ENCODE results near the gene CBR3. TPM values are rescaled to one million over a fixed set of nuclear protein-coding genes. Genes with fewer than 3 reads are reported as not detected.
"Not testable (repeated sequence)": the region's sequence is repeated elsewhere in the genome, so short reads cannot be mapped to it uniquely, and the experiment has no call there.

Gene CBR3
- polyA plus RNA-seq, 1 of the 3 experiments (the other 2 are of a cell fraction), result 6.7 TPM

DNA sequence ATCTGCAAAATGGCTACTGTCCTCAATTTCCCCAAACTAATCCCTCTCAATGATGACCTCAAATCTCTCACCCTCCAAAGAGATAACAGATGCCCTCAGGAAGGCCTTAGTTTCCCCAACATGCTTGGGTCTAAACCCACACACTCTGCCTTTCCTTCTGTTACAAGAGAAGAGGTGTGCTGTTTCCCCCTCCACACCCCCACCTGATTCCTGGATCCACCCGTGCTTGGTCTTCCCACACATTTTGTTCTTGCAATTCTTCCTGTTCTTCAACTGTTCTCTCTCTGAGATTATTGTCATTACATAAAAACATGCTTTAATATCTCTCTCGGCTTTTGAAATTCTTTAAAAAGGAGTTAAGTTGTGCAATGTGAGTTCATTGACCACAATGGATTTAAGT is 5.7 kb upstream of the CBR3 start:
- Histone ChIP-seq H4K20me1 (ENCODE audit: insufficient read depth) (no peaks in the 10 kb centered on the region), H3F3A (replicated peaks; ENCODE audit: insufficient read depth) (peaks cover 4% of the 10 kb centered on the region), H3K9me2 (no peaks in the 10 kb centered on the region), H3K36me3 (replicated peaks in 1 of 2; ENCODE audit: control insufficient read depth in 1 of 2, insufficient read depth in 2 of 2, low read length in 1 of 2) (no peaks in the 10 kb centered on the region), H3K79me2 (ENCODE audit: insufficient read depth) (peaks cover 5% of the 10 kb centered on the region; the same call in 1 of the 2 replicates), H3K9me3 (no peaks in the 10 kb centered on the region), H3K4me1 (ENCODE audit: control insufficient read depth in 1 of 2, insufficient read depth in 2 of 2, low read depth in 1 of 2, low read length in 1 of 2) (no peaks in the 10 kb centered on the region), H3K9ac (no peak overlapping the region), H3K4me3 (ENCODE audit: low read depth in 2 of 2, low read length in 1 of 2) (no peak overlapping the region), H3K4me2 (no peak overlapping the region), H3K27me3 (ENCODE audit: insufficient read depth) (no peaks in the 10 kb centered on the region), H2AFZ (ENCODE audit: low read depth) (no peak overlapping the region), H3K27ac (ENCODE audit: low read depth in 2 of 2, low read length in 1 of 2) (no peak overlapping the region)
- TF ChIP-seq TCF12 (IDR thresholded peaks at IDR 0.05) (no peak), ELF1 (IDR thresholded peaks at IDR 0.05) (no peak)
- TF ChIP-seq, protein P1, sequence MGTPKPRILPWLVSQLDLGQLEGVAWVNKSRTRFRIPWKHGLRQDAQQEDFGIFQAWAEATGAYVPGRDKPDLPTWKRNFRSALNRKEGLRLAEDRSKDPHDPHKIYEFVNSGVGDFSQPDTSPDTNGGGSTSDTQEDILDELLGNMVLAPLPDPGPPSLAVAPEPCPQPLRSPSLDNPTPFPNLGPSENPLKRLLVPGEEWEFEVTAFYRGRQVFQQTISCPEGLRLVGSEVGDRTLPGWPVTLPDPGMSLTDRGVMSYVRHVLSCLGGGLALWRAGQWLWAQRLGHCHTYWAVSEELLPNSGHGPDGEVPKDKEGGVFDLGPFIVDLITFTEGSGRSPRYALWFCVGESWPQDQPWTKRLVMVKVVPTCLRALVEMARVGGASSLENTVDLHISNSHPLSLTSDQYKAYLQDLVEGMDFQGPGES (IDR thresholded peaks at IDR 0.05; ENCODE audit: low read depth, low read length), result no peak
- ChIA-PET CTCF (no interaction called here), POLR2A (no interaction called here)
- DNase-seq, result no peak
- 96% methylated on average over 2 of the region's 2 CpGs for WGBS (ENCODE audit: low lambda C conversion rate)

DNA sequence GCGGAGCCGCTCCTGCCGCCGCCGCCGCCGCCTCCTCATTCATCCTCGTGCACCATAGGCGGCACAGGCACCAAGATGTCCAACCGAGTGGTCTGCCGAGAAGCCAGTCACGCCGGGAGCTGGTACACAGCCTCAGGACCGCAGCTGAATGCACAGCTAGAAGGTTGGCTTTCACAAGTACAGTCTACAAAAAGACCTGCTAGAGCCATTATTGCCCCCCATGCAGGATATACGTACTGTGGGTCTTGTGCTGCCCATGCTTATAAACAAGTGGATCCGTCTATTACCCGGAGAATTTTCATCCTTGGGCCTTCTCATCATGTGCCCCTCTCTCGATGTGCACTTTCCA is 4.5 kb upstream of the CBR3 start:
- H3K9me3 ChIP-seq; H3K27ac ChIP-seq (ENCODE audit: low read depth in 2 of 2, low read length in 1 of 2); POLR2A ChIA-PET; CTCF ChIA-PET; H3K36me3 ChIP-seq (replicated peaks in 1 of 2; ENCODE audit: control insufficient read depth in 1 of 2, insufficient read depth in 2 of 2, low read length in 1 of 2); H2AFZ ChIP-seq (ENCODE audit: low read depth); H3K27me3 ChIP-seq (ENCODE audit: insufficient read depth); H3K9me2 ChIP-seq; H3K4me1 ChIP-seq (ENCODE audit: control insufficient read depth in 1 of 2, insufficient read depth in 2 of 2, low read depth in 1 of 2, low read length in 1 of 2); H3K4me2 ChIP-seq; H3K9ac ChIP-seq; H3F3A ChIP-seq (replicated peaks; ENCODE audit: insufficient read depth); H3K79me2 ChIP-seq (ENCODE audit: insufficient read depth); DNase-seq; H4K20me1 ChIP-seq (ENCODE audit: insufficient read depth): not testable (repeated sequence)
- 54% methylated on average over 9 of the region's 18 CpGs for WGBS (ENCODE audit: low lambda C conversion rate)
- H3K4me3 ChIP-seq (ENCODE audit: low read depth in 2 of 2, low read length in 1 of 2), result peak overlapping the region in 1 of 2 experiments; percentile 32; a peak in 1 of 4 replicates

DNA sequence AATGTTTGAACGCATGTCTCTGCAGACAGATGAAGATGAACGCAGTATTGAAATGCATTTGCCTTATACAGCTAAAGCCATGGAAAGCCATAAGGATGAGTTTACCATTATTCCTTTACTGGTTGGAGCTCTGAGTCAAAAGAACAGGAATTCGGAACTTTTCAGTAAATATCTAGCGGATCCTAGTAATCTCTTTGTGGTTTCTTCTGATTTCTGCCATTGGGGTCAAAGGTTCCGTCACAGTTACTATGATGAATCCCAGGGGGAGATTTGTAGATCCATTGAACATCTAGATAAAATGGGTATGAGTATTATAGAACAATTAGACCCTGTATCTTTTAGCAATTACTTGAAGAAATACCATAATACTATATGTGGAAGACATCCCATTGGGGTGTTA is 4.0 kb upstream of the CBR3 start:
- H3K36me3 ChIP-seq (replicated peaks in 1 of 2; ENCODE audit: control insufficient read depth in 1 of 2, insufficient read depth in 2 of 2, low read length in 1 of 2); H3K9me2 ChIP-seq; H3K9me3 ChIP-seq; H2AFZ ChIP-seq (ENCODE audit: low read depth); H3K79me2 ChIP-seq (ENCODE audit: insufficient read depth); CTCF ChIA-PET; H3K4me1 ChIP-seq (ENCODE audit: control insufficient read depth in 1 of 2, insufficient read depth in 2 of 2, low read depth in 1 of 2, low read length in 1 of 2); H3K4me2 ChIP-seq; H3K9ac ChIP-seq; H3K27ac ChIP-seq (ENCODE audit: low read depth in 2 of 2, low read length in 1 of 2); H3K27me3 ChIP-seq (ENCODE audit: insufficient read depth); H4K20me1 ChIP-seq (ENCODE audit: insufficient read depth); DNase-seq; H3K4me3 ChIP-seq (ENCODE audit: low read depth in 2 of 2, low read length in 1 of 2); POLR2A ChIA-PET; H3F3A ChIP-seq (replicated peaks; ENCODE audit: insufficient read depth): not testable (repeated sequence)
- 92% methylated on average over 5 of the region's 5 CpGs for WGBS (ENCODE audit: low lambda C conversion rate)

DNA sequence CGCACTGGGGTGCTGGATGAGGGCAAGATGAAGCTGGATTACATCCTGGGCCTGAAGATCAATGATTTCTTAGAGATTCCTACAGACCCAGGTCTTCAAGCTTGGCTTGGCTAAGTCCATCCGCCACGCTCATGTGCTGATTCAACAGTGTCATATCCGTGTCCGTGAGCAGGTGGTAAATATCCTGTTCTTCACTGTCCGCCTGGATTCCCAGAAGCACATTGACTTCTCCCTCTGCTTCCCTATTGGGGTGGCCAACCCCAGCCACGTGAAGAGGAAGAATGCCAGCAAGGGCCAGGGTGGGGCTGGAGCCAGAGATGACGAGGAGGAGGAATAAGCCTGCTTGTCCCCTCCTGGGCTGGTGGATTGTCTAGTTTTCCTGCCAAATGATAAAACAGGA is 2.2 kb upstream of the CBR3 start:
- Histone ChIP-seq H4K20me1 (ENCODE audit: insufficient read depth) (no peaks in the 10 kb centered on the region), H3K79me2 (ENCODE audit: insufficient read depth) (peaks cover 16% of the 10 kb centered on the region; the same call in 1 of the 2 replicates), H3K4me1 (ENCODE audit: control insufficient read depth in 1 of 2, insufficient read depth in 2 of 2, low read depth in 1 of 2, low read length in 1 of 2) (peaks cover 0 to 7% of the 10 kb centered on the region in 2 experiments; a peak in 1 of 4 replicates), H3K9me2 (no peaks in the 10 kb centered on the region), H2AFZ (ENCODE audit: low read depth) (no peak overlapping the region), H3K27ac (ENCODE audit: low read depth in 2 of 2, low read length in 1 of 2) (no peak overlapping the region), H3F3A (replicated peaks; ENCODE audit: insufficient read depth) (peaks cover 8% of the 10 kb centered on the region), H3K36me3 (replicated peaks in 1 of 2; ENCODE audit: control insufficient read depth in 1 of 2, insufficient read depth in 2 of 2, low read length in 1 of 2) (no peaks in the 10 kb centered on the region), H3K4me2 (no peak overlapping the region), H3K9ac (no peak overlapping the region), H3K4me3 (ENCODE audit: low read depth in 2 of 2, low read length in 1 of 2) (no peak overlapping the region), H3K9me3 (no peaks in the 10 kb centered on the region), H3K27me3 (ENCODE audit: insufficient read depth) (no peaks in the 10 kb centered on the region)
- TF ChIP-seq NFIC (IDR thresholded peaks at IDR 0.05; ENCODE audit: borderline replicate concordance) (no peak), GATA2 (CRISPR knock-in tag; IDR thresholded peaks at IDR 0.05) (no peak), RCOR1 (IDR thresholded peaks at IDR 0.05; ENCODE audit: low read length) (no peak), MEF2A (IDR thresholded peaks at IDR 0.05; ENCODE audit: borderline replicate concordance, low read depth) (no peak), FOSL2 (IDR thresholded peaks at IDR 0.05; ENCODE audit: borderline replicate concordance, low read depth) (no peak), NRF1 (IDR thresholded peaks at IDR 0.05; ENCODE audit: low read depth, low read length) (no peak), RAD21 (IDR thresholded peaks at IDR 0.05; ENCODE audit: low read length) (no peak), SMC3 (IDR thresholded peaks at IDR 0.05; ENCODE audit: low read depth, low read length) (no peak)
- 95% methylated on average over 7 of the region's 8 CpGs for WGBS (ENCODE audit: low lambda C conversion rate)
- ChIA-PET POLR2A (no interaction called here), CTCF (interaction anchor here (1.2 kb wide), 2 partner anchors 8 to 76 kb away, joined by 3 to 6 read pairs; no protein-coding TSS in a partner anchor)
- no peak for DNase-seq

Measured in SK-N-SH (cell line).